ENCODE data around the gene NOTUM.

Gene NOTUM

GRCh38 chr17:81927152-81927652, 33.8 kb downstream of the NOTUM start:
- Histone ChIP-seq H3K27me3 (ENCODE audit: control insufficient read depth, low read length) (peaks cover 4% of the 10 kb centered on the region; the same call in 1 of the 2 replicates), H3K79me2 (ENCODE audit: control insufficient read depth, low read length) (peaks cover 47% of the 10 kb centered on the region), H3K4me2 (ENCODE audit: low read length) (peak overlapping the region; percentile 88), H3K9me2 (replicated peaks; ENCODE audit: control insufficient read depth, low read length) (no peaks in the 10 kb centered on the region), H4K20me1 (ENCODE audit: control insufficient read depth, insufficient read depth, low read depth, low read length) (peaks cover 14% of the 10 kb centered on the region), H3K27ac (ENCODE audit: low read depth, low read length) (peak overlapping the region; percentile 61), H3K4me3 (ENCODE audit: low read length) (peak overlapping the region; percentile 98), H3F3A (ENCODE audit: control insufficient read depth, insufficient read depth) (0 out of 2 replicates have a peak, but pooled peaks cover 2% of the 10 kb centered on the region), H3K9me3 (ENCODE audit: control insufficient read depth, insufficient read depth, low read length) (no peaks in the 10 kb centered on the region), H3K36me3 (ENCODE audit: control insufficient read depth, low read length) (no peaks in the 10 kb centered on the region; the same call in 1 of the 2 replicates), H3K4me1 (ENCODE audit: control insufficient read depth, low read length) (peaks cover 40% of the 10 kb centered on the region)
- TF ChIP-seq CTCF (IDR thresholded peaks at IDR 0.05; ENCODE audit: low read depth, low read length, poor library complexity, severe bottlenecking), result no peak
- no peak for TF ChIP-seq EZH2phosphoT487 (IDR thresholded peaks at IDR 0.05; ENCODE audit: borderline replicate concordance, low read length)

GRCh38 chr17:81926451-81927151, 34.4 kb downstream of the NOTUM start:
- TF ChIP-seq EZH2phosphoT487 (IDR thresholded peaks at IDR 0.05; ENCODE audit: borderline replicate concordance, low read length) (no peak), CTCF (IDR thresholded peaks at IDR 0.05; ENCODE audit: low read depth, low read length, poor library complexity, severe bottlenecking) (no peak)
- peaks cover 51% of the 10 kb centered on the region for H3K79me2 ChIP-seq (ENCODE audit: control insufficient read depth, low read length)
- no peaks in the 10 kb centered on the region for H3K9me2 ChIP-seq (replicated peaks; ENCODE audit: control insufficient read depth, low read length)
- no peaks in the 10 kb centered on the region for H3K9me3 ChIP-seq (ENCODE audit: control insufficient read depth, insufficient read depth, low read length)
- H4K20me1 ChIP-seq (ENCODE audit: control insufficient read depth, insufficient read depth, low read depth, low read length), result peaks cover 14% of the 10 kb centered on the region
- peaks cover 3% of the 10 kb centered on the region for H3K36me3 ChIP-seq (ENCODE audit: control insufficient read depth, low read length)
- H3K27me3 ChIP-seq (ENCODE audit: control insufficient read depth, low read length), result peaks cover 4% of the 10 kb centered on the region; the same call in 1 of the 2 replicates
- H3K27ac ChIP-seq (ENCODE audit: low read depth, low read length), result peak overlapping the region; percentile 61
- peaks cover 2% of the 10 kb centered on the region; the same call in 1 of the 2 replicates for H3F3A ChIP-seq (ENCODE audit: control insufficient read depth, insufficient read depth)
- peaks cover 40% of the 10 kb centered on the region for H3K4me1 ChIP-seq (ENCODE audit: control insufficient read depth, low read length)
- peak overlapping the region; percentile 88 for H3K4me2 ChIP-seq (ENCODE audit: low read length)
- H3K4me3 ChIP-seq (ENCODE audit: low read length), result peak overlapping the region; percentile 98

GRCh38 chr17:81925860-81926450, 35.0 kb downstream of the NOTUM start:
- no peaks in the 10 kb centered on the region for H3K9me3 ChIP-seq (ENCODE audit: control insufficient read depth, insufficient read depth, low read length)
- H3K79me2 ChIP-seq (ENCODE audit: control insufficient read depth, low read length), result peaks cover 55% of the 10 kb centered on the region
- peaks cover 14% of the 10 kb centered on the region for H4K20me1 ChIP-seq (ENCODE audit: control insufficient read depth, insufficient read depth, low read depth, low read length)
- H3K4me3 ChIP-seq (ENCODE audit: low read length), result peak overlapping the region; percentile 98
- peak overlapping the region; percentile 61 for H3K27ac ChIP-seq (ENCODE audit: low read depth, low read length)
- H3K4me1 ChIP-seq (ENCODE audit: control insufficient read depth, low read length), result peaks cover 40% of the 10 kb centered on the region
- peaks cover 6% of the 10 kb centered on the region for H3K36me3 ChIP-seq (ENCODE audit: control insufficient read depth, low read length)
- H3F3A ChIP-seq (ENCODE audit: control insufficient read depth, insufficient read depth), result peaks cover 4% of the 10 kb centered on the region; the same call in 1 of the 2 replicates
- H3K27me3 ChIP-seq (ENCODE audit: control insufficient read depth, low read length), result peaks cover 4% of the 10 kb centered on the region; the same call in 1 of the 2 replicates
- TF ChIP-seq CTCF (IDR thresholded peaks at IDR 0.05; ENCODE audit: low read depth, low read length, poor library complexity, severe bottlenecking), result no peak
- no peak for TF ChIP-seq EZH2phosphoT487 (IDR thresholded peaks at IDR 0.05; ENCODE audit: borderline replicate concordance, low read length)
- no peaks in the 10 kb centered on the region for H3K9me2 ChIP-seq (replicated peaks; ENCODE audit: control insufficient read depth, low read length)
- peak overlapping the region; percentile 88 for H3K4me2 ChIP-seq (ENCODE audit: low read length)
